Upper lobe of right lung (tissue), 1 donor: Measurements from ENCODE around the gene IMPG1. TPM values are rescaled to one million over a fixed set of nuclear protein-coding genes. Genes with fewer than 3 reads are reported as not detected.
"Not testable (repeated sequence)": the region's sequence is repeated elsewhere in the genome, so short reads cannot be mapped to it uniquely, and the experiment has no call there.

Experiments
- ATAC-seq: fragments of 200-7000 bp; cut with Tn5 transposase; one replicate; pipeline ENCODE4 v1.9.1; 2020; ENCODE audit warnings: mild to moderate bottlenecking, moderate library complexity
- DNase-seq: peaks from one replicate; pipeline ENCODE4 v3.0.0-alpha.2; 2020
- H3K27ac ChIP-seq: fragments of 200-600 bp; one replicate; pipeline ENCODE4 v1.8.0; 2022
- H3K27me3 ChIP-seq: fragments of 200-600 bp; one replicate; pipeline ENCODE4 v1.8.0; 2022; ENCODE audit warnings: mild to moderate bottlenecking
- H3K36me3 ChIP-seq: fragments of 200-600 bp; one replicate; pipeline ENCODE4 v1.8.0; 2022
- H3K4me1 ChIP-seq: fragments of 200-600 bp; one replicate; pipeline ENCODE4 v1.8.0; 2022
- H3K4me3 ChIP-seq: fragments of 200-600 bp; one replicate; pipeline ENCODE4 v1.8.0; 2022; ENCODE audit warnings: mild to moderate bottlenecking
- H3K9me3 ChIP-seq: fragments of 200-600 bp; one replicate; pipeline ENCODE4 v1.8.0; 2022
- intact Hi-C: fragments of 100-400 bp; cut with DNase I; formaldehyde crosslinking; loops from one replicate; pipeline ENCODE4 v1.11.0; 2022
- total RNA-seq: library from RNA; stranded (reverse); fragmentation: NEBNext Ultra II Directional; extraction: Animal tissue kit (Norgen Biotek cat#: 25700); gene quantifications from one replicate; pipeline ENCODE4 v1.2.1, GENCODE V29; 2021
- TF ChIP-seq, protein P1 (sequence below): fragments of 200-600 bp; IDR thresholded peaks from one replicate; pipeline ENCODE4 v1.8.0; 2022; ENCODE audit warnings: antibody characterized with exemption
- donor health status: DM: no; HTN: yes; CAD: no; lungs with severe emphysema.

The IMPG1 gene
- total RNA-seq, 1 donor from 2014 or later, result not detected

DNA sequence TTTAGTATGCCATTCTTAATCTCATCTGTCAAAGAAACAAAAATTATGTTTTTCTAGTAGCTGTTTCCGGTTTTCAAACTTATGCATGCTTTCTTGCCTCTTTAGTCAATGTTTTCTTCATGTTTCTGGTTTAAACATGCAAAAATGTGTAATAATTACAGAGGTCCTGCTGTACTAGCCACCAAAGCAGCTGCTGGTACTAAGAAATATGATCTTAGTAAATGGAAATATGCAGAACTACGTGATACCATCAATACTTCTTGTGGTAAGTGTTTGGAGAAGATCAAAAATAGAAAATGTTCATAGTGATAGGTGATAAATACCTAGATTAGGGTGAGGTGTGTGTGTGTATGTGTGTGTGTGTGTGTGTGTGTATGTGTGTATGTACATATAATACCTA is 165.0 kb downstream of the IMPG1 start:
- intact Hi-C loops, result no loop called here
- H3K9me3 ChIP-seq, result no peaks in the 10 kb centered on the region
- DNase-seq, result no peak
- no peaks in the 10 kb centered on the region for H3K27me3 ChIP-seq
- ATAC-seq, result no peak
- no peak overlapping the region for H3K4me3 ChIP-seq
- peaks cover 9% of the 10 kb centered on the region for H3K36me3 ChIP-seq
- no peaks in the 10 kb centered on the region for H3K4me1 ChIP-seq
- no peak overlapping the region for H3K27ac ChIP-seq
- TF ChIP-seq, protein P1, sequence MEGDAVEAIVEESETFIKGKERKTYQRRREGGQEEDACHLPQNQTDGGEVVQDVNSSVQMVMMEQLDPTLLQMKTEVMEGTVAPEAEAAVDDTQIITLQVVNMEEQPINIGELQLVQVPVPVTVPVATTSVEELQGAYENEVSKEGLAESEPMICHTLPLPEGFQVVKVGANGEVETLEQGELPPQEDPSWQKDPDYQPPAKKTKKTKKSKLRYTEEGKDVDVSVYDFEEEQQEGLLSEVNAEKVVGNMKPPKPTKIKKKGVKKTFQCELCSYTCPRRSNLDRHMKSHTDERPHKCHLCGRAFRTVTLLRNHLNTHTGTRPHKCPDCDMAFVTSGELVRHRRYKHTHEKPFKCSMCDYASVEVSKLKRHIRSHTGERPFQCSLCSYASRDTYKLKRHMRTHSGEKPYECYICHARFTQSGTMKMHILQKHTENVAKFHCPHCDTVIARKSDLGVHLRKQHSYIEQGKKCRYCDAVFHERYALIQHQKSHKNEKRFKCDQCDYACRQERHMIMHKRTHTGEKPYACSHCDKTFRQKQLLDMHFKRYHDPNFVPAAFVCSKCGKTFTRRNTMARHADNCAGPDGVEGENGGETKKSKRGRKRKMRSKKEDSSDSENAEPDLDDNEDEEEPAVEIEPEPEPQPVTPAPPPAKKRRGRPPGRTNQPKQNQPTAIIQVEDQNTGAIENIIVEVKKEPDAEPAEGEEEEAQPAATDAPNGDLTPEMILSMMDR, result no peak

DNA sequence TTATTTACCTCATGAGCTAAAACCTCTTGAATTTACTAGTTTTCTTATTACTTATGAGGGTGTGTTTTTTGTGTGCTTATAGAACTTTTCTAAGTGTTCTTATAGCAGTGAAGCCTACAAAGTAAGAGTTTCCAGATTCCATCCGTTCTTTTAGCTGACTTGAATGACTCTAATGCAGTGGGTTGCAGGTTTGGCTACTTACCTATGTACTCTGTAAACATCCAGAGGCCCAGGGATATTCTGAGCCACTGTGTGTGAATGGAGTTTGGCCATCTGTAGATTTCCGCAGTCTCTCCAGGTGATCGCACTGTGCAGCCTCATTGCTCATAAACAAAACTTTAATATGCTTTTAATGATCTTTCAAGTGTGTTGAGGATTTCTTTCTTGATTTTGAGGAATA is 165.6 kb downstream of the IMPG1 start:
- Histone ChIP-seq H3K9me3 (no peaks in the 10 kb centered on the region), H3K36me3 (peaks cover 9% of the 10 kb centered on the region), H3K27ac (no peak overlapping the region), H3K4me3 (no peak overlapping the region), H3K4me1 (no peaks in the 10 kb centered on the region), H3K27me3 (no peaks in the 10 kb centered on the region)
- DNase-seq (no peak), ATAC-seq (peak; percentile 56)
- intact Hi-C loops, result no loop called here
- TF ChIP-seq, protein P1, result no peak

DNA sequence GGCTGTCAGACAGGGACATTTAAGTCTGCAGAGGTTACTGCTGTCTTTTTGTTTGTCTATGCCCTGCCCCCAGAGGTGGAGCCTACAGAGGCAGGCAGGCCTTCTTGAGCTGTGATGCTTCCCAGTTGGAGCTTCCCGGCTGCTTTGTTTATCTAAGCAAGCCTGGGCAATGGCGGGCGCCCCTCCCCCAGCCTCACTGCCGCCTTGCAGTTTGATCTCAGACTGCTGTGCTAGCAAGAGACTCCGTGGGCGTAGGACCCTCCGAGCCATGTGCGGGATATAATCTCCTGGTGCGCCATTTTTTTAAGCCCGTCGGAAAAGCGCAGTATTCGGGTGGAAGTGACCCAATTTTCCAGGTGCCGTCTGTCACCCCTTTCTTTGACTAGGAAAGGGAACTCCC is 167.3 kb downstream of the IMPG1 start:
- H3K27ac ChIP-seq, H3K36me3 ChIP-seq, ATAC-seq, intact Hi-C loops, H3K4me3 ChIP-seq, H3K27me3 ChIP-seq, H3K9me3 ChIP-seq, H3K4me1 ChIP-seq, DNase-seq: not testable (repeated sequence)

DNA sequence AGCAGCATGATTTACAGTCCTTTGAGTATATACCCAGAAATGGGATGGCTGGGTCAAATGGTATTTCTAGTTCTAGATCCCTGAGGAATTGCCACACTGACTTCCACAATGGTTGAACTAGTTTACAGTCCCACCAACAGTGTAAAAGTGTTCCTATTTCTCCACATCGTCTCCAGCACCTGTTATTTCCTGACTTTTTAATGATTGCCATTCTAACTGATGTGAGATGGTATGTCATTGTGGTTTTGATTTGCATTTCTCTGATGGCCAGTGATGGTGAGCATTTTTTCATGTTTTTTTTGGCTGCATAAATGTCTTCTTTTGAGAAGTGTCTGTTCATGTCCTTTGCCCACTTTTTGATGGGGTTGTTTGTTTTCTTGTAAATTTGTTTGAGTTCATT is 172.2 kb downstream of the IMPG1 start:
- H3K4me3 ChIP-seq, H3K4me1 ChIP-seq, H3K9me3 ChIP-seq, intact Hi-C loops, DNase-seq, H3K27me3 ChIP-seq, ATAC-seq, H3K36me3 ChIP-seq, H3K27ac ChIP-seq: not testable (repeated sequence)

DNA sequence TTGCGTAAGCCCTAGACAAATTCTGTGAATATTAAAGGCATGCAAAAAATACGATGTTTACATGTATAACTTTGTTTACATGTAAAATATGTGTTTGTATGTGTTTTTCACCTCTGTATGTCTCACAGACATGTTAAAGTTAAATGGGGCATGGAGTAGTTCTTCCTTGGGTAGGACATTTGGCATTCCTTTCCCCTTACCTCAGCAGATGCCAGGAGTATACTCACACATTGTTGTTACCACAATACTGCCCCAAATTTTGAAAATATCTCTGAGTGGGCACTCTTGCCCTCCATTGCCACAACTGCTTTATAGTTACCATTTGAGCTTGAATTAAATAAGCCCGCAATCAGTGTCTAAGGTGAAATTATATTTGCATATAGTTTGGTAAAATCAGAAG is 175.9 kb downstream of the IMPG1 start:
- intact Hi-C loops, result no loop called here
- Histone ChIP-seq H3K36me3 (peaks cover 8% of the 10 kb centered on the region), H3K27me3 (no peaks in the 10 kb centered on the region), H3K9me3 (no peaks in the 10 kb centered on the region), H3K4me3 (no peak overlapping the region), H3K4me1 (no peaks in the 10 kb centered on the region), H3K27ac (no peak overlapping the region)
- TF ChIP-seq, protein P1, result no peak
- ATAC-seq (no peak), DNase-seq (no peak)

DNA sequence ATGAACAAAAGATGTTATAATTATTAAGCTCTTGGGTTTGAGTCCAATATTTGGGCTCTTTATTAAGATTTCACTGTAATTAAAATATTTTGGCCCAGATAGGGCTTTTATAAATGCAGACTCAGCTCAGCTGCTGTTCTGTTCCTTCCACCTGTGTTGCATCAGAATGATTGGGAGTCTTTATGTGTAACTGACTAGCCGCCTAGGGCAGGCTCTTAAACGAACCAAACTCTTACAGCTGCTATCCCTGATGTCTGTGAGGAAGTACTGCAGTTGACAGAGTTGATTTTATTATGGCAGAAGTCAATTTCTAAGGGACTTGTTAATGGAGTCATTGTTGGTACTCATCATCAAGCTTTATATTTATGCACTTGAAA is 178.7 kb downstream of the IMPG1 start:
- TF ChIP-seq, protein P1, result no peak
- ATAC-seq, result no peak
- Histone ChIP-seq H3K27ac (no peak overlapping the region), H3K9me3 (no peaks in the 10 kb centered on the region), H3K4me1 (no peaks in the 10 kb centered on the region), H3K36me3 (peaks cover 26% of the 10 kb centered on the region), H3K4me3 (no peak overlapping the region), H3K27me3 (no peaks in the 10 kb centered on the region)
- DNase-seq, result no peak
- intact Hi-C loops, result no loop called here

DNA sequence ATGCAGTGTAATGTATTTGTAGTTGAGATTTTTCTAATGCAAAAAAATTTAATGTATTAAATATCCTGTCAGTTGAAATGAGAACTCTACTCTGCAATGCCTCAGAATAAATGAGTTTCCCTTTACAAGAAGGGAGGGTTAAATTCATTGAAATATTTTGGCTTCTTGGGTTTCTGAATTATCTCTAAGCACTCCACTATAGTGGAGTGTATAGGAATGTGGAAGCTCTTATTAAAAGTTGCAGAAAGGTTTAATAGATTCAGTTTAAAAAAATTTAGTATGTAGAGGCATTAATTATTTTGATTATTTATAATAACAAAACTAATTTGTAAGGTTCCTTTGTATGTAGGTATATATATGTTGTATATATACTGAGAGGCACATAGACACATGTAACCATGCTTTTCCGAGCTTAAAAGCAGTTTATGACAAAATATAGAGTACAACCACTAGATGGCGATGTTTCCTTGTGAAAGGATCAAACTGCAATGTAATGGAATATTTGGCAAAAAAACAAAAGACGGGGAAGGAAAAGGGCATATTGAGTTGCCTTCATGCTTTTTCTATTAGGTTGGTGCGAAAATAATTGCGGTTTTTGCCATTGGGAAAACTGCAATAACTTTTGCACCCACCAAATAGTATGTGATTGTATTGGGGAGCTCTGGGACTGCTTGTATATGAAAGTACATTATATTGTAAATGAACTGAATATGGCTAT is 179.2 kb downstream of the IMPG1 start:
- H3K27me3 ChIP-seq, result no peaks in the 10 kb centered on the region
- H3K9me3 ChIP-seq, result no peaks in the 10 kb centered on the region
- TF ChIP-seq, protein P1, result peak; percentile 74
- intact Hi-C loops, result no loop called here
- H3K27ac ChIP-seq, result no peak overlapping the region
- ATAC-seq, result peak; percentile 83
- no peaks in the 10 kb centered on the region for H3K4me1 ChIP-seq
- H3K36me3 ChIP-seq, result peaks cover 26% of the 10 kb centered on the region
- DNase-seq, result no peak
- no peak overlapping the region for H3K4me3 ChIP-seq
